Ishikawa (cell line): ENCODE results near the gene TSPAN18.

Experiments used
- CEBPB ChIP-seq: IDR thresholded peaks from 2 replicates; pipeline ENCODE4 v1.6.1; 2012
- CREB1 ChIP-seq: IDR thresholded peaks from 2 replicates; pipeline ENCODE4 v1.6.1; 2012; ENCODE audit warnings: low read depth
- EGR1 ChIP-seq: IDR thresholded peaks from 2 replicates; pipeline ENCODE4 v1.6.1; 2012
- EP300 ChIP-seq: IDR thresholded peaks from 2 replicates; pipeline ENCODE4 v1.6.1; 2012; ENCODE audit warnings: borderline replicate concordance
- TAF1 ChIP-seq: IDR thresholded peaks from 2 replicates; pipeline ENCODE4 v1.6.1; 2012; ENCODE audit warnings: low read depth, mild to moderate bottlenecking
- TCF12 ChIP-seq: IDR thresholded peaks from 2 replicates; pipeline ENCODE4 v1.6.1; 2012; ENCODE audit warnings: low read depth
- TF ChIP-seq, protein P1 (sequence below): IDR thresholded peaks from 2 replicates; pipeline ENCODE4 v1.6.1; 2012; ENCODE audit warnings: low read depth, mild to moderate bottlenecking

DNA sequence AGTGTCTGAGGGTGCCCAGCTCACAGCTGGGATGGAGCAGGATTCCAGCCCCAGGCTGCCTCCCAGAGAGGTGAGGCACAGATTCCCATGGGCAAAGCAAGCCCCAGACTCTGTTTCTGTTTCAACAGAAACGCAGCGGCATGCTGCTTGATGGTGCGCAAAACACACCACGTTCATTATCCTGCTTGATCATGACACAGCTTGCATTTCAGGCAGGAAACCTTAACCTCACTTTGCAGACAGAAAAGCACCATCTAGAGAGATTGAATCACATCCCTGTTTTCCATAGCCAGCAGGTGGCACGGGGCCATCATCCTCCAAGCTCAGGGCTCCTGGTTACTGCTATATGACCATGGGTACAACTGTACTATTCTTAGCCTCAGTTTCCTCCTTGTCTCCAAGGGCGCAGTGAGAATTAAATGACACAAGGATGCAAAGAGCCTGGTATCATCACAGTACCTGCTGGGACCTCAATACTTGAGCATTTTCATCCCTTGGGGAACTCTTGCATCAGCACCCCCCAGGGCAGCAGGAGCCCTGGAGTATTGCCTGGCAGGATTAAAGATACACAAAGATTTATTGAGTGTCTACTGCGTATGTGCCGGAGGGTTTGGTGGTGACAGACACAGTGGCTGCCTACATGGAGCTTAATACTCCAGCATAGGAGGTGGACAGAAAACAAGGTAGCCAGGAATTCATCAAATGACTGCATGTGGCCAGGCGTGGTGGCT is 113.9 kb downstream of the TSPAN18 start:
- no peak for TF ChIP-seq TCF12
- TF ChIP-seq, protein P1, sequence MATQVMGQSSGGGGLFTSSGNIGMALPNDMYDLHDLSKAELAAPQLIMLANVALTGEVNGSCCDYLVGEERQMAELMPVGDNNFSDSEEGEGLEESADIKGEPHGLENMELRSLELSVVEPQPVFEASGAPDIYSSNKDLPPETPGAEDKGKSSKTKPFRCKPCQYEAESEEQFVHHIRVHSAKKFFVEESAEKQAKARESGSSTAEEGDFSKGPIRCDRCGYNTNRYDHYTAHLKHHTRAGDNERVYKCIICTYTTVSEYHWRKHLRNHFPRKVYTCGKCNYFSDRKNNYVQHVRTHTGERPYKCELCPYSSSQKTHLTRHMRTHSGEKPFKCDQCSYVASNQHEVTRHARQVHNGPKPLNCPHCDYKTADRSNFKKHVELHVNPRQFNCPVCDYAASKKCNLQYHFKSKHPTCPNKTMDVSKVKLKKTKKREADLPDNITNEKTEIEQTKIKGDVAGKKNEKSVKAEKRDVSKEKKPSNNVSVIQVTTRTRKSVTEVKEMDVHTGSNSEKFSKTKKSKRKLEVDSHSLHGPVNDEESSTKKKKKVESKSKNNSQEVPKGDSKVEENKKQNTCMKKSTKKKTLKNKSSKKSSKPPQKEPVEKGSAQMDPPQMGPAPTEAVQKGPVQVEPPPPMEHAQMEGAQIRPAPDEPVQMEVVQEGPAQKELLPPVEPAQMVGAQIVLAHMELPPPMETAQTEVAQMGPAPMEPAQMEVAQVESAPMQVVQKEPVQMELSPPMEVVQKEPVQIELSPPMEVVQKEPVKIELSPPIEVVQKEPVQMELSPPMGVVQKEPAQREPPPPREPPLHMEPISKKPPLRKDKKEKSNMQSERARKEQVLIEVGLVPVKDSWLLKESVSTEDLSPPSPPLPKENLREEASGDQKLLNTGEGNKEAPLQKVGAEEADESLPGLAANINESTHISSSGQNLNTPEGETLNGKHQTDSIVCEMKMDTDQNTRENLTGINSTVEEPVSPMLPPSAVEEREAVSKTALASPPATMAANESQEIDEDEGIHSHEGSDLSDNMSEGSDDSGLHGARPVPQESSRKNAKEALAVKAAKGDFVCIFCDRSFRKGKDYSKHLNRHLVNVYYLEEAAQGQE: no peak
- TF ChIP-seq EP300: no peak
- no peak for TF ChIP-seq EGR1
- TF ChIP-seq TAF1: no peak
- no peak for TF ChIP-seq CEBPB
- TF ChIP-seq CREB1: no peak
